K562 (cell line): ENCODE results near the gene OXSM. TPM values are rescaled to one million over a fixed set of nuclear protein-coding genes. Genes with fewer than 3 reads are reported as not detected.

Experiments used
- CGGBP1 ChIP-seq: fragments of 250-450 bp; sonication (Bioruptor Pico); IDR thresholded peaks from 2 replicates; pipeline ENCODE4 v1.9.0; 2021; ENCODE audit warnings: mild to moderate bottlenecking
- CREB5 ChIP-seq: fragments of 250-450 bp; sonication (Bioruptor Pico); IDR thresholded peaks from 2 replicates; pipeline ENCODE4 v1.5.0; 2020; ENCODE audit warnings: mild to moderate bottlenecking
- CSDE1 ChIP-seq, 2 experiments: fragments of 450-650 bp; IDR thresholded peaks; 2 replicates each; pipeline ENCODE4 v1.6.1; 2016; ENCODE audit warnings: mild to moderate bottlenecking in 1 of 2
- DPF2 ChIP-seq: fragments of 450-650 bp; IDR thresholded peaks from 2 replicates; pipeline ENCODE4 v1.6.1; 2016
- GABPB1 ChIP-seq: sonication (generic); formaldehyde crosslinking; IDR thresholded peaks from 2 replicates; pipeline ENCODE4 v1.8.0; 2022; ENCODE audit warnings: mild to moderate bottlenecking, missing genetic modification reagents
- KHSRP ChIP-seq: fragments of 450-650 bp; IDR thresholded peaks from 2 replicates; pipeline ENCODE4 v1.6.1; 2017
- MBD2 ChIP-seq: sonication (generic); IDR thresholded peaks from 2 replicates; pipeline ENCODE4 v1.6.1; 2016; ENCODE audit warnings: low read depth, borderline replicate concordance
- MXI1 ChIP-seq: IDR thresholded peaks from 2 replicates; pipeline ENCODE4 v1.6.1; 2011; ENCODE audit warnings: low read depth, mild to moderate bottlenecking, improper control_type of control experiment, low read length
- NCOA2 ChIP-seq, 2 experiments: fragments of 450-650 bp; IDR thresholded peaks; 2 replicates each; pipeline ENCODE4 v1.6.1; 2018; ENCODE audit warnings: mild to moderate bottlenecking in 2 of 2, moderate library complexity in 1 of 2; ENCODE audit not compliant: partially characterized antibody in 2 of 2
- NONO ChIP-seq, 2 experiments: fragments of 200-400 bp in 1 of 2; fragments of 450-650 bp in 1 of 2; formaldehyde crosslinking in 1 of 2; IDR thresholded peaks; 2 replicates each; pipeline ENCODE4 v1.6.1; 2017; ENCODE audit warnings: low read depth in 2 of 2, mild to moderate bottlenecking in 2 of 2, moderate library complexity in 2 of 2, low read length in 1 of 2
- POLR2H ChIP-seq: IDR thresholded peaks from 2 replicates; pipeline ENCODE4 v1.6.1; 2016; ENCODE audit warnings: missing genetic modification characterization, low read depth, mild to moderate bottlenecking, control low read depth, missing compliant biosample characterization, moderate library complexity
- RAD51 ChIP-seq: fragments of 450-650 bp; IDR thresholded peaks from 2 replicates; pipeline ENCODE4 v1.7.1; 2016; ENCODE audit warnings: low read depth, mild to moderate bottlenecking, borderline replicate concordance
- SMARCA4 ChIP-seq: fragments of 450-650 bp; IDR thresholded peaks from 2 replicates; pipeline ENCODE4 v1.6.1; 2016
- SRSF7 ChIP-seq: fragments of 200-400 bp; formaldehyde crosslinking; optimal IDR thresholded peaks from 2 replicates; pipeline ENCODE3; 2017; ENCODE audit warnings: mild to moderate bottlenecking, low read depth, low read length
- TAF15 ChIP-seq: fragments of 200-400 bp; formaldehyde crosslinking; IDR thresholded peaks from 2 replicates; pipeline ENCODE4 v1.6.1; 2017; ENCODE audit warnings: mild to moderate bottlenecking, low read depth, low read length, moderate library complexity
- TRIM24 ChIP-seq, 2 experiments: fragments of 450-650 bp; IDR thresholded peaks; 2 replicates each; pipeline ENCODE4 v1.6.1; 2016
- ZBTB9 ChIP-seq: fragments of 450-650 bp; formaldehyde crosslinking; IDR thresholded peaks from 2 replicates; pipeline ENCODE4 v1.4.0; 2020; ENCODE audit warnings: mild to moderate bottlenecking, moderate library complexity
- ZNF143 ChIP-seq: sonication (generic); formaldehyde crosslinking; IDR thresholded peaks from 2 replicates; pipeline ENCODE4 v1.9.0; 2022; ENCODE audit warnings: mild to moderate bottlenecking, missing genetic modification reagents
- ZNF408 ChIP-seq: fragments of 250-450 bp; sonication (Bioruptor Pico); IDR thresholded peaks from 2 replicates; pipeline ENCODE4 v1.4.0; 2020; ENCODE audit warnings: low read depth, mild to moderate bottlenecking, moderate library complexity
- ZNF507 ChIP-seq: conservative IDR thresholded peaks from 2 replicates; pipeline ENCODE4 v1.6.1; 2017; ENCODE audit warnings: missing genetic modification characterization, missing compliant biosample characterization
- ZNF551 ChIP-seq: fragments of 250-450 bp; sonication (Bioruptor Pico); IDR thresholded peaks from 2 replicates; pipeline ENCODE4 v1.5.0; 2021; ENCODE audit warnings: mild to moderate bottlenecking, moderate library complexity
- ZNF668 ChIP-seq: fragments of 250-450 bp; sonication (Bioruptor Pico); IDR thresholded peaks from 2 replicates; pipeline ENCODE4 v1.8.0; 2022; ENCODE audit warnings: mild to moderate bottlenecking, inconsistent platforms
- ZNF785 ChIP-seq: fragments of 250-450 bp; sonication (Bioruptor Pico); IDR thresholded peaks from 2 replicates; pipeline ENCODE4 v1.4.0; 2020; ENCODE audit warnings: mild to moderate bottlenecking
- ZZZ3 ChIP-seq: fragments of 450-650 bp; IDR thresholded peaks from 2 replicates; pipeline ENCODE4 v1.6.1; 2016; ENCODE audit warnings: antibody characterized with exemption, mild to moderate bottlenecking, moderate library complexity
- polyA plus RNA-seq, 8 experiments: library from polyadenylated mRNA; depleted of rRNA in 4 of 8; stranded (reverse) in 5 of 8; unstranded in 3 of 8; fragments of >200 nt; fragmentation: Nextera tagmentation in 2 of 8; fragmentation: Illumina TruSeq in 1 of 8; extraction: Ambion mirVana in 2 of 8; extraction: Trizol in 1 of 8; gene quantifications; 2 replicates each; pipeline versions ENCODE4 v1.2.1 to v1.2.3, GENCODE V29; 2011 to 2014; ENCODE audit warnings: inconsistent platforms in 1 of 8, missing spikeins in 1 of 8
- total RNA-seq, 7 experiments: library from RNA; depleted of rRNA in 6 of 7; stranded (reverse); fragments of >200 nt in 6 of 7; fragmentation: Illumina TruSeq in 2 of 7; extraction: Trizol in 2 of 7; gene quantifications; 2 replicates each; pipeline versions ENCODE4 v1.2.1 to v1.2.3, GENCODE V29; 2011 to 2021; ENCODE audit warnings: low replicate concordance in 1 of 7
- TF ChIP-seq, protein P1 (sequence below): fragments of 450-650 bp; IDR thresholded peaks from 2 replicates; pipeline ENCODE4 v1.6.1; 2016; ENCODE audit warnings: antibody characterized with exemption

OXSM gene
- total and polyA plus RNA-seq, 9 of the 15 experiments (the other 6 are each of a cell fraction or from before 2014, with no cell fraction given), result 24.0 to 107 (median 34.0) TPM

- TF ChIP-seq ZBTB9 (CRISPR knock-in tag) (0 out of 2 replicates have a peak, but pooled peaks have one; percentile 58), TRIM24 (IDR thresholded peaks at IDR 0.05) (peak in 1 of 2 experiments; percentile 16; a peak in 1 of 4 replicates), GABPB1 (CRISPR knock-in tag) (peak; percentile 77), SMARCA4 (peak; percentile 57), ZNF408 (CRISPR knock-in tag) (no peak), CREB5 (CRISPR knock-in tag) (no peak), ZNF668 (CRISPR knock-in tag) (no peak), CGGBP1 (CRISPR knock-in tag) (no peak), MXI1 (no peak; the same call in 1 of the 2 replicates), CSDE1 (IDR thresholded peaks at IDR 0.05) (no peak), NONO (IDR thresholded peaks at IDR 0.05; ENCODE audit: low read depth in 2 of 2, low read length in 1 of 2) (no peak), KHSRP (no peak), ZNF143 (CRISPR knock-in tag) (no peak), POLR2H (tag) (peak; percentile 88), DPF2 (peak; percentile 76), SRSF7 (no peak), MBD2 (peak; percentile 68), ZZZ3 (no peak), ZNF507 (tag) (no peak), TAF15 (no peak), RAD51 (no peak), ZNF785 (no peak), ZNF551 (CRISPR knock-in tag) (no peak), NCOA2 (IDR thresholded peaks at IDR 0.05; ENCODE audit: partially characterized antibody in 2 of 2) (no peak)
- TF ChIP-seq, protein P1, sequence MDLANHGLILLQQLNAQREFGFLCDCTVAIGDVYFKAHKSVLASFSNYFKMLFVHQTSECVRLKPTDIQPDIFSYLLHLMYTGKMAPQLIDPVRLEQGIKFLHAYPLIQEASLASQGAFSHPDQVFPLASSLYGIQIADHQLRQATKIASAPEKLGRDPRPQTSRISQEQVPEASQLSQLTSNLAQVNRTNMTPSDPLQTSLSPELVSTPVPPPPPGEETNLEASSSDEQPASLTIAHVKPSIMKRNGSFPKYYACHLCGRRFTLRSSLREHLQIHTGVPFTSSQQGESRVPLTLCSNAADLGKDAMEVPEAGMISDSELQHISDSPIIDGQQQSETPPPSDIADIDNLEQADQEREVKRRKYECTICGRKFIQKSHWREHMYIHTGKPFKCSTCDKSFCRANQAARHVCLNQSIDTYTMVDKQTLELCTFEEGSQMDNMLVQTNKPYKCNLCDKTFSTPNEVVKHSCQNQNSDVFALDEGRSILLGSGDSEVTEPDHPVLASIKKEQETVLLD, result peak; percentile 99
These were observed at the start of gene OXSM (continued) for GRCh38 chr3:25789596-25790556.
